Ovary (tissue), 3 donors: Measurements from ENCODE around the gene ZNF429.

Experiments used
- EP300 ChIP-seq: sonication (generic); formaldehyde crosslinking; IDR thresholded peaks from one replicate; pipeline ENCODE4 v1.6.1; 2017; ENCODE audit warnings: antibody characterized with exemption
- POLR2A ChIP-seq: fragments of 450-650 bp; IDR thresholded peaks from one replicate; pipeline ENCODE4 v1.6.1; 2017; ENCODE audit warnings: antibody characterized with exemption, mild to moderate bottlenecking, moderate library complexity
- TF ChIP-seq, protein P1 (sequence below), 3 donors: fragments of 450-650 bp in 2 of 3; fragments of 200-600 bp in 1 of 3; IDR thresholded peaks; one replicate each; pipeline versions ENCODE4 v1.5.1 to v1.8.0; 2016 to 2022; ENCODE audit warnings: antibody characterized with exemption in 3 of 3, mild to moderate bottlenecking in 1 of 3
- donor health status: DM: no; HTN: no; CAD: no.

DNA sequence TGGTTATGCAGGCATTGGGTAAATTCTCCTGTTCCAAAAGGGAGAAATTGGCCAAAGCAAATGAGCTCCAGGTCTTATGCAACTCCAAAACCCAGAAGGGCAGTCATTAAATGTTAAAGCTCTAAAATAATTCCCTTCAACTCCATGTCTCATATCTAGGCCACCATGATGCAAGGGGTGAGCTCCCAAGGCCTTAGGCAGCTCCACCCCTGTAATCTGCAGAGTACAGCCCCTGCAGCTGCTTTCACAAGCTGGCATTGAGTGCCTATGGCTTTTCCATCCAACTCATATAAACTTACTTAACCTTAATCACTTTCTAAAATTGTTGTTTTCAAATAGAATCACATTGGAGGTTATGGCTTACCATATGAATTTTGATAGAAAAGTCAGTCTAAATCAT, 44.7 kb upstream of the ZNF429 start:
- TF ChIP-seq, protein P1, sequence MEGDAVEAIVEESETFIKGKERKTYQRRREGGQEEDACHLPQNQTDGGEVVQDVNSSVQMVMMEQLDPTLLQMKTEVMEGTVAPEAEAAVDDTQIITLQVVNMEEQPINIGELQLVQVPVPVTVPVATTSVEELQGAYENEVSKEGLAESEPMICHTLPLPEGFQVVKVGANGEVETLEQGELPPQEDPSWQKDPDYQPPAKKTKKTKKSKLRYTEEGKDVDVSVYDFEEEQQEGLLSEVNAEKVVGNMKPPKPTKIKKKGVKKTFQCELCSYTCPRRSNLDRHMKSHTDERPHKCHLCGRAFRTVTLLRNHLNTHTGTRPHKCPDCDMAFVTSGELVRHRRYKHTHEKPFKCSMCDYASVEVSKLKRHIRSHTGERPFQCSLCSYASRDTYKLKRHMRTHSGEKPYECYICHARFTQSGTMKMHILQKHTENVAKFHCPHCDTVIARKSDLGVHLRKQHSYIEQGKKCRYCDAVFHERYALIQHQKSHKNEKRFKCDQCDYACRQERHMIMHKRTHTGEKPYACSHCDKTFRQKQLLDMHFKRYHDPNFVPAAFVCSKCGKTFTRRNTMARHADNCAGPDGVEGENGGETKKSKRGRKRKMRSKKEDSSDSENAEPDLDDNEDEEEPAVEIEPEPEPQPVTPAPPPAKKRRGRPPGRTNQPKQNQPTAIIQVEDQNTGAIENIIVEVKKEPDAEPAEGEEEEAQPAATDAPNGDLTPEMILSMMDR (IDR thresholded peaks at IDR 0.05): no peak
- TF ChIP-seq POLR2A (no peak), EP300 (no peak)
